GM12874 (cell line): ENCODE results near the gene INSIG1.

ENCODE experiments used
- CTCF ChIP-seq: IDR thresholded peaks from 2 replicates; pipeline ENCODE4 v1.5.1; 2011; ENCODE audit warnings: low read depth, mild to moderate bottlenecking, control low read depth, low read length, moderate library complexity; ENCODE audit not compliant: insufficient read depth

Gene INSIG1

GRCh38 chr7:155324918-155325235 is 27.2 kb downstream of the INSIG1 start:
- no peak for TF ChIP-seq CTCF

- no peak for TF ChIP-seq CTCF
Observed at GRCh38 chr7:155326385-155326784, 28.7 kb downstream of the INSIG1 start.

GRCh38 chr7:155327590-155328320 is 30.1 kb downstream of the INSIG1 start:
- no peak for TF ChIP-seq CTCF

GRCh38 chr7:155329225-155329624 is 31.5 kb downstream of the INSIG1 start:
- no peak for TF ChIP-seq CTCF

GRCh38 chr7:155331396-155331795 is 33.7 kb downstream of the INSIG1 start:
- no peak for TF ChIP-seq CTCF

GRCh38 chr7:155333346-155334234 is 35.9 kb downstream of the INSIG1 start:
- TF ChIP-seq CTCF, result no peak

- TF ChIP-seq CTCF, result no peak
Observed at GRCh38 chr7:155336812-155337602, 39.3 kb downstream of the INSIG1 start.
